Vagina (tissue), 2 donors: ENCODE measurements around the gene SMARCA4. TPM values are rescaled to one million over a fixed set of nuclear protein-coding genes. Genes with fewer than 3 reads are reported as not detected.

Source experiments
- DNase-seq, 2 donors: peaks; one replicate each; pipeline ENCODE4 v3.0.0-alpha.2; 2017; ENCODE audit errors: extremely low spot score in 2 of 2
- H3K27ac ChIP-seq: fragments of 200-600 bp; sonication (generic); one replicate; pipeline ENCODE4 v1.5.1; 2019
- H3K27me3 ChIP-seq: fragments of 200-600 bp; sonication (generic); one replicate; pipeline ENCODE4 v1.5.1; 2019
- H3K36me3 ChIP-seq, 2 donors: fragments of 200-600 bp; sonication (generic); one replicate each; pipeline ENCODE4 v1.5.1; 2017 to 2019
- H3K4me1 ChIP-seq: fragments of 200-600 bp; sonication (generic); one replicate; pipeline ENCODE4 v1.5.1; 2019
- H3K4me3 ChIP-seq, 2 donors: fragments of 200-600 bp; sonication (generic); 1 replicate in 1 of 2; 2 replicates in 1 of 2; pipeline ENCODE4 v1.5.1; 2016 to 2019
- H3K9me3 ChIP-seq: fragments of 200-600 bp; sonication (generic); one replicate; pipeline ENCODE4 v1.5.1; 2019
- CTCF ChIP-seq, 3 experiments: fragments of 450-650 bp in 2 of 3; fragments of 200-600 bp in 1 of 3; sonication (generic) in 1 of 3; IDR thresholded peaks; one replicate each; pipeline ENCODE4 v1.5.1; 2017 to 2019; ENCODE audit warnings: antibody characterized with exemption in 3 of 3, mild to moderate bottlenecking in 2 of 3, moderate library complexity in 2 of 3
- POLR2A ChIP-seq, 2 donors: fragments of 450-650 bp; IDR thresholded peaks; one replicate each; pipeline ENCODE4 v1.6.1; 2017; ENCODE audit warnings: antibody characterized with exemption in 2 of 2, mild to moderate bottlenecking in 2 of 2, moderate library complexity in 2 of 2
- POLR2AphosphoS5 ChIP-seq, 2 donors: sonication (generic); formaldehyde crosslinking; IDR thresholded peaks; one replicate each; pipeline ENCODE4 v1.9.0; 2017; ENCODE audit warnings: antibody characterized with exemption in 2 of 2, mild to moderate bottlenecking in 2 of 2, low read depth in 1 of 2; ENCODE audit not compliant: insufficient read depth in 1 of 2
- intact Hi-C: fragments of 100-400 bp; cut with DNase I; formaldehyde crosslinking; loops from one replicate; pipeline ENCODE4 v1.15.1; 2023
- total RNA-seq: library from RNA; depleted of rRNA; stranded (reverse); fragments of >200 nt; gene quantifications from one replicate; pipeline ENCODE4 v1.2.3, GENCODE V29; 2016

The SMARCA4 gene
- total RNA-seq, 1 donor from 2014 or later: 90.4 TPM

- Histone ChIP-seq H3K4me3 (no peak overlapping the region), H3K27me3 (no peaks in the 10 kb centered on the region), H3K4me1 (peaks cover 29% of the 10 kb centered on the region), H3K36me3 (no peaks in the 10 kb centered on the region), H3K27ac (no peak overlapping the region), H3K9me3 (no peaks in the 10 kb centered on the region)
- intact Hi-C loops: no loop called here
- TF ChIP-seq POLR2A (IDR thresholded peaks at IDR 0.05): no peak
- TF ChIP-seq POLR2AphosphoS5 (IDR thresholded peaks at IDR 0.05; ENCODE audit: insufficient read depth in 1 of 2, low read depth in 1 of 2): no peak
- no peak for TF ChIP-seq CTCF (IDR thresholded peaks at IDR 0.05)
- DNase-seq: no peak
Observed at GRCh38 chr19:10968527-10969135, 7.8 kb downstream of the SMARCA4 start.

- H3K4me1 ChIP-seq: peaks cover 28% of the 10 kb centered on the region
Observed at GRCh38 chr19:10971107-10971726, 10.4 kb downstream of the SMARCA4 start.

GRCh38 chr19:10975374-10976130 is 14.7 kb downstream of the SMARCA4 start:
- H3K4me1 ChIP-seq: peaks cover 30% of the 10 kb centered on the region
- no peak for DNase-seq
- H3K9me3 ChIP-seq: no peaks in the 10 kb centered on the region
- H3K27ac ChIP-seq: peak overlapping the region; percentile 77
- no peaks in the 10 kb centered on the region for H3K27me3 ChIP-seq
- H3K36me3 ChIP-seq: no peaks in the 10 kb centered on the region
- intact Hi-C loops: no loop called here
- H3K4me3 ChIP-seq: peak overlapping the region; percentile 15 to 36
- TF ChIP-seq POLR2A (IDR thresholded peaks at IDR 0.05): no peak
- TF ChIP-seq POLR2AphosphoS5 (IDR thresholded peaks at IDR 0.05; ENCODE audit: insufficient read depth in 1 of 2, low read depth in 1 of 2): peak in 1 of 2 donors; percentile 14

More at GRCh38 chr19:10971107-10971726, 10.4 kb downstream of the SMARCA4 start:
- no peak overlapping the region for H3K4me3 ChIP-seq
- no peaks in the 10 kb centered on the region for H3K27me3 ChIP-seq
- no peaks in the 10 kb centered on the region for H3K36me3 ChIP-seq
- H3K27ac ChIP-seq: no peak overlapping the region
- no peaks in the 10 kb centered on the region for H3K9me3 ChIP-seq
- no peak for DNase-seq
- intact Hi-C loops: no loop called here
- TF ChIP-seq CTCF (IDR thresholded peaks at IDR 0.05) (no peak), POLR2A (IDR thresholded peaks at IDR 0.05) (no peak), POLR2AphosphoS5 (IDR thresholded peaks at IDR 0.05; ENCODE audit: insufficient read depth in 1 of 2, low read depth in 1 of 2) (no peak)

GRCh38 chr19:10976131-10976892 is 15.5 kb downstream of the SMARCA4 start:
- Histone ChIP-seq H3K36me3 (no peaks in the 10 kb centered on the region), H3K27me3 (no peaks in the 10 kb centered on the region), H3K9me3 (no peaks in the 10 kb centered on the region), H3K27ac (peak overlapping the region; percentile 77), H3K4me1 (peaks cover 30% of the 10 kb centered on the region), H3K4me3 (peak overlapping the region; percentile 15 to 36)
- intact Hi-C loops: no loop called here
- TF ChIP-seq POLR2AphosphoS5 (IDR thresholded peaks at IDR 0.05; ENCODE audit: insufficient read depth in 1 of 2, low read depth in 1 of 2): no peak
- TF ChIP-seq CTCF (IDR thresholded peaks at IDR 0.05): no peak
- no peak for TF ChIP-seq POLR2A (IDR thresholded peaks at IDR 0.05)
- DNase-seq: no peak

GRCh38 chr19:10977742-10978092 is 16.9 kb downstream of the SMARCA4 start:
- H3K4me1 ChIP-seq: peaks cover 30% of the 10 kb centered on the region
- DNase-seq: no peak
- no peaks in the 10 kb centered on the region for H3K27me3 ChIP-seq
- H3K27ac ChIP-seq: no peak overlapping the region
- H3K9me3 ChIP-seq: no peaks in the 10 kb centered on the region
- intact Hi-C loops: no loop called here
- H3K4me3 ChIP-seq: no peak overlapping the region
- no peak for TF ChIP-seq POLR2A (IDR thresholded peaks at IDR 0.05)
- TF ChIP-seq CTCF (IDR thresholded peaks at IDR 0.05): no peak
- H3K36me3 ChIP-seq: no peaks in the 10 kb centered on the region
